Measurements from ENCODE around the gene IL19.
"Not testable (repeated sequence)": the region's sequence is repeated elsewhere in the genome, so short reads cannot be mapped to it uniquely, and the experiment has no call there.

DNA sequence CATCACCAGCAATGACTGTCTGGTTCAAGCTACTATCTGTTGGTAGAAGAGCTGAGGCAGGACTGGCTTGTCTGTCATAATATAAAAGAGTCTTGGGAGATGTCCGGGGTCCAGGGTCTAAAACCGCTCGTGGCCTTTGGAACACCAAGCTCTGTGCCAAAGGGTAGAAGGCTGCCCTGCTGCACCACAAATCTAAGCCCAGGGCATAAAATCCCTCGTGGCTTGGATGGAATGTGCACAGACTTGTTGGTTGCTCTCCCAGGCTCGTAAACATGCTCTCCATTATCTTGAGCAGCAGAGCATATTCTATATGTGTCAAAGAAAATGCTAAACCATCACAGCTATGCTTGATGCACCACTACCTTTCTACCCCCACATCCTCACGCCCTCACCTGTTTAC is 8.3 kb downstream of the IL19 start:
- TF ChIP-seq CTCF, POLR2A (IDR thresholded peaks at IDR 0.05): not testable (repeated sequence)

Measured in stomach (tissue), 4 donors.